IPS-18a (cell line): ENCODE measurements around the gene SLCO3A1.
"Not testable (repeated sequence)": the region's sequence is repeated elsewhere in the genome, so short reads cannot be mapped to it uniquely, and the experiment has no call there.

Source experiments
- H3K27ac ChIP-seq: one replicate; pipeline ENCODE4 v1.5.1; 2013; ENCODE audit warnings: low read length
- H3K27me3 ChIP-seq: one replicate; pipeline ENCODE4 v1.6.1; 2013; ENCODE audit warnings: mild to moderate bottlenecking, low read length; ENCODE audit not compliant: control insufficient read depth, insufficient read depth
- H3K36me3 ChIP-seq: one replicate; pipeline ENCODE4 v1.6.1; 2013; ENCODE audit warnings: low read depth, low read length; ENCODE audit not compliant: control insufficient read depth
- H3K4me1 ChIP-seq: one replicate; pipeline ENCODE4 v1.6.1; 2013; ENCODE audit warnings: low read depth, low read length; ENCODE audit not compliant: control insufficient read depth
- H3K4me3 ChIP-seq: one replicate; pipeline ENCODE4 v1.5.1; 2013; ENCODE audit warnings: low read length
- H3K9ac ChIP-seq: one replicate; pipeline ENCODE4 v1.6.1; 2013; ENCODE audit warnings: mild to moderate bottlenecking, low read length, moderate library complexity
- H3K9me3 ChIP-seq: one replicate; pipeline ENCODE4 v1.6.1; 2013; ENCODE audit warnings: low read depth, low read length; ENCODE audit not compliant: control insufficient read depth

SLCO3A1 gene

DNA sequence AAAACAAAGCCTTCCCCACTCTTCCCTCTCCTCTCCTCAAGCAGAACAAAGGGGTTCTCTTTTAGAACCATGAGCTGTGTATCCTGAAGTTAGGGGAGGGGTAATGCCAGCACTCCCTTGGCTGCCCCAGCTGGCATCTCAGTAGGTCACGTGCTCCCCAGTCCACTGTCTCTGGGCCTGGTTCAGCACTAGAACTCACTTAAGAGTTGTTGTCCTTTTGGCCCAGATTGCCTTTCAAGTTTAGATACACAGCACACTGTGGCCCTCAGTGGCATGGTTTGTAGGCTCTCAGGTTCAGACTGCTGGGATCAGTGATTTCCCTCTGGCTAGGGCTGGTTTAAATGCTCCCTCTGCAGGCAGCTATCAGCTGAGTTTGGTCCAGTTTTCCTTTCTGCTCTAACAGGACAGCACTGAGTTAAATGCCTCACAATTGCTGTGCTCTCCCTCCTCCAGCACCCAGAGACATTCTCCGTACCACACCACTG lies 351.8 kb downstream of the SLCO3A1 start:
- Histone ChIP-seq H3K36me3 (no peaks in the 10 kb centered on the region), H3K4me1 (peaks cover 6% of the 10 kb centered on the region), H3K4me3 (no peak overlapping the region), H3K27ac (no peak overlapping the region), H3K9ac (no peak overlapping the region), H3K27me3 (no peaks in the 10 kb centered on the region), H3K9me3 (no peaks in the 10 kb centered on the region)

DNA sequence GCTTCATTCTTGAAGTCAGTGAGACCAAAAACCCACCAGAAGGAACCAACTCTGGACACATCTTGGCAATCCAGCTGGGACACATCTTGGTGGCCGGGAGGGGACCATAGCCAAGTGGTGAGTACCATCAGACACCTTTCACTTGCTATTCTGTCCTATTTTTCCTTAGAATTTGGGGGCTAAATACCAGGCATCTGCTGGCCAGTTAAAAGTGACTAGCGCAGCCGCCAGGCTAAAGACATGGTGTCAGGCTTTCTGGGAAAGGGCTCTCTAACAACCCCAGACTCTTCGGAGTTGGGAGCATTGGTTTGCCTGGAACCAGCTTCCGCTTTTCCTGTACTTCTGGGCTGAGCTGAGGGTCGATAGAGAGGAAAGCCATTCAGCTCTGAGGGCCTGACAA lies 354.1 kb downstream of the SLCO3A1 start:
- H3K36me3 ChIP-seq, H3K27me3 ChIP-seq, H3K9ac ChIP-seq, H3K4me1 ChIP-seq, H3K4me3 ChIP-seq, H3K9me3 ChIP-seq, H3K27ac ChIP-seq: not testable (repeated sequence)
